Measurements from ENCODE around the gene RASL10A.

The RASL10A gene

DNA sequence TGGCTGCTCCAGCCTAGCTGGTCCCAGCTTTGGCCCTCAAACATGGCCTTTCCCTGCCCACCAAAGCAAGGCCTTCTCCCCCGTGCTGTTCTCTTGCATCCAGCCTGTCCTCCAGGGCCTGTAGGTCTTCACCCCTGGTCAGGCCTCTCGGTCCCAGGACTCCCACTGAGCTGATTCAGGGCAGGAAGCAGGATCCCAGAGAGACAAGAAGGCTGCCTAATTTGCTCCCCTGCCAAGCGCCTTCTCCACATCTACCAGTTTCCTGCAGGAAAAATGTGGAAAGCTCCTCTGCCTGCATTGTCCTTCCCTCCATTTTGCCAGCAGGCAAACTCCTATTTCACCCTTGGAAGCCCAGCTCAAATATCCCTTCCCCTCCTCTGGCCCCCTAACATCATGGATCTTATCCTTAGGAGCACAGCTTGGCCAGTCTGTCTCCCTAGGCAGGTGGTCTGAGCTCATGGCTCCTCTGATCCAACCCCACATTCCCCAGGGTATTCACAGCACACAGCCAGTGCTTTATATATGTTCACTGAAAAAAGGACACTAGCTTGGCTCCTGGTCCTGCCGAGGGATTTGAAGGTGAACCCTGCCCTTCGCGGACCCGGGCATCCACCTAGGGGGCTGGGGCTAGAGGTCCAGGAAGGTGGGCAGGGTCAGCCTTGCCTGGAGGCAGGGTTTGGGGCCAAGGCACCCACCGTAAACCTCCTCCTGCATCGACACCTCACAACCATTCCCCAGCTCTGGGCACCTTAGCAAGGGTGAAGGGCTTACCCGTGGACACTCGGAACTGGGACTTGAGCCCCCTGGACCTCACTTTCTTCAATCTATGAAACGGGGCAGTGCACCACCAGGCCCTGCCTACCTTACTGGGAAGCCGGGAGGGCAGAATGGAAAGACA lies 48.7 kb downstream of the RASL10A start:
- peak; percentile 35 for DNase-seq

DNA sequence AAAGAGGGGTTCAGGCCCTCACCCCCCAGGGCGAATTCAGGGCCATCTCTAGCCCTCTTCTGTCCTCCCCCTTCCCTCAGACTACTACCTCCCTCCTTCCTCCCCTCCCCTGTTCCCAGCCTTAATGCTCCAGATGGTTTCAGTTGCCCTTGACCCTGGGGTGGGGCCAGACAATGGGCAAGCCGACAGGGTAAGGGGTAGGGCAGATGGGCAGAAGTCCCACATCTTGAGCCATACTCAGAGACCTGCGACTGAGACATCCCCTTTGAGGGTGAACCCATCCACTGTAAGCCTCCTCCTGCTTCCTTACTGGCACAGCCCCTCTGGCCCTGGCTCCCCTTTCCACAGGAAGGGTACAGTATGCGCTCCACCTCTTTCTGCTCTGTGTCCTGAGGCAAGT lies 49.6 kb downstream of the RASL10A start:
- no peak for DNase-seq

DNA sequence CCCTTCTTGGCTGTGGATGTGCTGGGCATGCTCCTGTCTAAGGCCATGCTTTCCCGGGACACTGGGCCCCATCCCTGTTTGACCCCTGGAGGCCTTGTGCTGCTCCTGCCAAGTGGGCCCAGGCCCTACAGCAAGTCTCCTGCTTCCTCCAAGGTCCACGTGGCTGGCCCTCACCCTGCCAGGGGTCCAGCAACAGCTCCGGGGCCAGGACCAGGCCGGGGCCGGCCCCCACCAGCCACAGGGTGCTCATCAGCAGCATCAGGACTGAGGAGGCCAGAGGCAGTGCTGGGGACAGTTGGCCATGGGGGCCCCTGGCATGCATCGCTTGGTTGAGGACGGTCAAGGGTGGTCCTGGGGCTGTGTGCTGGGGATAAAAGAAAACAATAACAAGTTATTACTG lies 50.2 kb downstream of the RASL10A start:
- DNase-seq = no peak

DNA sequence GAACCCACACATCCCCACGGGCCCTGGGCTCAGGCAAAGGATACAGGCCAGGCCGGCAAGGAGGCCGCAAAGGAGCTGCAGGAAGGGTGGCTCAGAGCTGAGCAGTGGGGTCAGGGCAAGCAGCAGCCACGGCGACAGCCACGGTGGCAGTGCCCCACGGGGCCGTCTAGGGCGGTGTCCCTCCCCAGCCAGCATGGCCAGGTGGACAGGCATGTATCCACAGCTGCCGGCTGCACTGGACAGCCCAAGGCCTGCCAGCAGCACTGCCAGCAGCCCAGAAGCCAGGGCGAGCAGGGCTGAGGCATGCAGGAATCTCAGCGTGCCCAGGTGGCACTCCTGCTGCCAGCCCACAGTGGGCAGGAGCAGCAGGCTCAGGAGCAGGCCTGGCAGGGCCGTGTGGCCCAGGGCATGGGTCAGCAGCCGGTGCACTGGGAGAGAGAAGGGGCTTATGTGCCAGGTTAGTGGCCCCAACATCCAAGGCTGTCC lies 51.7 kb downstream of the RASL10A start:
- DNase-seq = no peak

Data from stimulated activated CD8-positive, alpha-beta memory T cell treated with anti-CD3 and anti-CD28 coated beads, Interleukin-4, amount 100 ng/mL, for 48 hours (primary cell).